Erythroblast (primary cell): Measurements from ENCODE around the gene RFC4.

Source experiments
- GATA1 ChIP-seq: IDR thresholded peaks from 2 replicates; pipeline ENCODE4 v1.6.1; 2011; ENCODE audit warnings: low read depth, mild to moderate bottlenecking, control low read depth, low read length, moderate library complexity
- POLR2A ChIP-seq: IDR thresholded peaks from 2 replicates; pipeline ENCODE4 v1.6.1; 2011; ENCODE audit warnings: mild to moderate bottlenecking, low read length

DNA sequence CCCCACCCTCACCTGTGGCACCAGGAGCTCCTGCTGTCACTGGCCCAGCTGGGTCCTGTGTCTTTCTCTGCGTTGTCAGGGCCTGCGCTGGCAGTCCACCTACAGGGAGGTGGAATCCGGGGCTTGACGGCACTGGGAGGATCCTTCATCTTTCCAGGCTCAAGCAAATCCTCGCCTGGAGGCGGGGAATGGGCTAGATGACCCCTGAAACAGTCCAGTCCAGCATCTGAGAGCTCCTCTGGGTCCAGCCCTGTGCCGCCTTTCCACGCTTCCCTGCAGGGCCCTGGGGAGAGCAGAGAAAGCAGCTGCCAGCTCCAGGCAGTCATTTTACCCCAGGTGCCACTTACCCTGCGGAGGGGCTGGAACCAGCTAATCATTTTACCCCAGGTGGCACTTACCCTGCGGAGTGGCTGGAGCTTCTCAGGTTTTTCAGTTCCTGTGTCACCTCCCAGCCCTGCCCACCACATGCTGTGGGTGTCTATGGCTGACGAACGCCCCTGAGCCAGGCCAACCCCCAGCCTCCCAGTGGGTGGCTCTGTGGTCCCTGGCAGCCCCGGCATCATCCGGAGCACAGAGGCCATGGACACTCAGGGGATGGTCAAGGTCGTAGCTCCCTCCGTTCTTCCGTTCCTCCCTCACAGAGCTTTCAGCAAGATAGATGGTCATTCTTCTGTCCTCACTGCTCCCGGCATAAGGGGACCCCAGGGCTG is 18.3 kb upstream of the RFC4 start:
- TF ChIP-seq POLR2A, result no peak
- TF ChIP-seq GATA1, result no peak
